ENCODE results near the gene CHRNE. TPM values are rescaled to one million over a fixed set of nuclear protein-coding genes. Genes with fewer than 3 reads are reported as not detected.

The CHRNE gene
- polyA plus RNA-seq, 1 donor from 2014 or later: 0.25 TPM

DNA sequence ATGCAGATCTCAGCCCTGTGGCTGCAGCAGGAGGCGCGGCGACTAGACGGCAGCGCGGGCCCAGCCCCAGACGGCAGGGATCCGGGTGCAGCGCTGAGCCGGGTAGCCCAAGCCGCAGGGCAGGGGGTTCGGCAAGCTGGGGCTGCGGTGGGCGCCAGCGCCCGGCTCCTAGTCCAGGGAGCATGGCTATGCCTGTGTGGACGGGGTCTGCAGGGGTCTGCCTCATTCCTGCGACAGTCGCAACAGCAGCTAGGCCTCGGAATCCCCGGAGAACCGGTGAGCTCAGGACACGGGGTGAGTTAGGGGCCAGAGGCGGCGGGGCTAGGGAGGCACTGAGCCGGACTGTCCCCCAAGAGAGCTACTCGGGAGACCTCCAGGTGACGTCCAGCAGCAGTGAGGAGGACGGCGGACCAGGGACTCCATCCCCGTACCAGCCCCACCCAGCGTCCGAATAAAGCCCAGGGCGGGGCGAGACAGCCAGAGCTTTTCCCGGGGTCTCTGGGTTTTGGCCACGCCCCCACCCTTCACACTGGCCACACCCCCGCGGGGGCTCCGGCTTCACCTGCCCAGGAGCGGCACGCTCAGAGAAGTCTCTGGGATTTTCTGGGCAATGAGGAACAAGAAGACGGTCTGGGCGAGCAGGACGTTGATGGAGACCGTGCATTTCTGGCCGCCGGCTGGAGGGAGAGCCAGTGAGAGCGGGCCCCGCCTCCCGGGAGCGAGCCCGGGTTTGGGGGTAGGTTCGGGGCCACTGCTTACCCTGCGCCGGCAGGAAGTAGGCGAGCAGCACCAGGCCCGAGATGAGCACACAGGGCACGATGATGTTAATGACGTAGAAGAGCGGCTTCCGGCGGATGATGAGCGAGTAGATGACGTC is 2.4 kb downstream of the CHRNE start:
- Histone ChIP-seq H3K79me2 (replicated peaks; ENCODE audit: insufficient read depth, low read length) (no peaks in the 10 kb centered on the region), H3F3A (ENCODE audit: insufficient read depth, low read length, poor library complexity, severe bottlenecking) (no peaks in the 10 kb centered on the region), H3K4me2 (ENCODE audit: low read length) (no peak overlapping the region), H3K36me3 (ENCODE audit: insufficient read depth, low read length) (no peaks in the 10 kb centered on the region), H3K9me2 (ENCODE audit: insufficient read depth, low read length) (no peaks in the 10 kb centered on the region), H4K20me1 (ENCODE audit: insufficient read depth) (no peaks in the 10 kb centered on the region), H2AFZ (ENCODE audit: low read depth, low read length) (no peak overlapping the region), H3K9me3 (ENCODE audit: low read length) (no peaks in the 10 kb centered on the region), H3K27me3 (ENCODE audit: insufficient read depth, low read depth, low read length) (no peaks in the 10 kb centered on the region), H3K27ac (ENCODE audit: low read length) (no peak overlapping the region), H3K4me3 (ENCODE audit: low read length) (no peak overlapping the region), H3K9ac (ENCODE audit: low read length) (no peak overlapping the region)
- TF ChIP-seq EZH2 (IDR thresholded peaks at IDR 0.05; ENCODE audit: borderline replicate concordance, insufficient read depth, low read length, poor library complexity, severe bottlenecking) (no peak), MXI1 (conservative IDR thresholded peaks at IDR 0.05; ENCODE audit: poor library complexity, severe bottlenecking) (no peak), POLR2AphosphoS5 (IDR thresholded peaks at IDR 0.05) (no peak), EP300 (conservative IDR thresholded peaks at IDR 0.05; ENCODE audit: poor library complexity, severe bottlenecking) (no peak), SMC3 (conservative IDR thresholded peaks at IDR 0.05; ENCODE audit: poor library complexity) (no peak), RAD21 (conservative IDR thresholded peaks at IDR 0.05) (no peak), TAF1 (IDR thresholded peaks at IDR 0.05; ENCODE audit: low read depth) (no peak)
- TF ChIP-seq, protein P1, sequence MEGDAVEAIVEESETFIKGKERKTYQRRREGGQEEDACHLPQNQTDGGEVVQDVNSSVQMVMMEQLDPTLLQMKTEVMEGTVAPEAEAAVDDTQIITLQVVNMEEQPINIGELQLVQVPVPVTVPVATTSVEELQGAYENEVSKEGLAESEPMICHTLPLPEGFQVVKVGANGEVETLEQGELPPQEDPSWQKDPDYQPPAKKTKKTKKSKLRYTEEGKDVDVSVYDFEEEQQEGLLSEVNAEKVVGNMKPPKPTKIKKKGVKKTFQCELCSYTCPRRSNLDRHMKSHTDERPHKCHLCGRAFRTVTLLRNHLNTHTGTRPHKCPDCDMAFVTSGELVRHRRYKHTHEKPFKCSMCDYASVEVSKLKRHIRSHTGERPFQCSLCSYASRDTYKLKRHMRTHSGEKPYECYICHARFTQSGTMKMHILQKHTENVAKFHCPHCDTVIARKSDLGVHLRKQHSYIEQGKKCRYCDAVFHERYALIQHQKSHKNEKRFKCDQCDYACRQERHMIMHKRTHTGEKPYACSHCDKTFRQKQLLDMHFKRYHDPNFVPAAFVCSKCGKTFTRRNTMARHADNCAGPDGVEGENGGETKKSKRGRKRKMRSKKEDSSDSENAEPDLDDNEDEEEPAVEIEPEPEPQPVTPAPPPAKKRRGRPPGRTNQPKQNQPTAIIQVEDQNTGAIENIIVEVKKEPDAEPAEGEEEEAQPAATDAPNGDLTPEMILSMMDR (IDR thresholded peaks at IDR 0.05; ENCODE audit: poor library complexity, severe bottlenecking): no peak
- TF ChIP-seq, protein P2, sequence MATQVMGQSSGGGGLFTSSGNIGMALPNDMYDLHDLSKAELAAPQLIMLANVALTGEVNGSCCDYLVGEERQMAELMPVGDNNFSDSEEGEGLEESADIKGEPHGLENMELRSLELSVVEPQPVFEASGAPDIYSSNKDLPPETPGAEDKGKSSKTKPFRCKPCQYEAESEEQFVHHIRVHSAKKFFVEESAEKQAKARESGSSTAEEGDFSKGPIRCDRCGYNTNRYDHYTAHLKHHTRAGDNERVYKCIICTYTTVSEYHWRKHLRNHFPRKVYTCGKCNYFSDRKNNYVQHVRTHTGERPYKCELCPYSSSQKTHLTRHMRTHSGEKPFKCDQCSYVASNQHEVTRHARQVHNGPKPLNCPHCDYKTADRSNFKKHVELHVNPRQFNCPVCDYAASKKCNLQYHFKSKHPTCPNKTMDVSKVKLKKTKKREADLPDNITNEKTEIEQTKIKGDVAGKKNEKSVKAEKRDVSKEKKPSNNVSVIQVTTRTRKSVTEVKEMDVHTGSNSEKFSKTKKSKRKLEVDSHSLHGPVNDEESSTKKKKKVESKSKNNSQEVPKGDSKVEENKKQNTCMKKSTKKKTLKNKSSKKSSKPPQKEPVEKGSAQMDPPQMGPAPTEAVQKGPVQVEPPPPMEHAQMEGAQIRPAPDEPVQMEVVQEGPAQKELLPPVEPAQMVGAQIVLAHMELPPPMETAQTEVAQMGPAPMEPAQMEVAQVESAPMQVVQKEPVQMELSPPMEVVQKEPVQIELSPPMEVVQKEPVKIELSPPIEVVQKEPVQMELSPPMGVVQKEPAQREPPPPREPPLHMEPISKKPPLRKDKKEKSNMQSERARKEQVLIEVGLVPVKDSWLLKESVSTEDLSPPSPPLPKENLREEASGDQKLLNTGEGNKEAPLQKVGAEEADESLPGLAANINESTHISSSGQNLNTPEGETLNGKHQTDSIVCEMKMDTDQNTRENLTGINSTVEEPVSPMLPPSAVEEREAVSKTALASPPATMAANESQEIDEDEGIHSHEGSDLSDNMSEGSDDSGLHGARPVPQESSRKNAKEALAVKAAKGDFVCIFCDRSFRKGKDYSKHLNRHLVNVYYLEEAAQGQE (IDR thresholded peaks at IDR 0.05; ENCODE audit: borderline replicate concordance): no peak

DNA sequence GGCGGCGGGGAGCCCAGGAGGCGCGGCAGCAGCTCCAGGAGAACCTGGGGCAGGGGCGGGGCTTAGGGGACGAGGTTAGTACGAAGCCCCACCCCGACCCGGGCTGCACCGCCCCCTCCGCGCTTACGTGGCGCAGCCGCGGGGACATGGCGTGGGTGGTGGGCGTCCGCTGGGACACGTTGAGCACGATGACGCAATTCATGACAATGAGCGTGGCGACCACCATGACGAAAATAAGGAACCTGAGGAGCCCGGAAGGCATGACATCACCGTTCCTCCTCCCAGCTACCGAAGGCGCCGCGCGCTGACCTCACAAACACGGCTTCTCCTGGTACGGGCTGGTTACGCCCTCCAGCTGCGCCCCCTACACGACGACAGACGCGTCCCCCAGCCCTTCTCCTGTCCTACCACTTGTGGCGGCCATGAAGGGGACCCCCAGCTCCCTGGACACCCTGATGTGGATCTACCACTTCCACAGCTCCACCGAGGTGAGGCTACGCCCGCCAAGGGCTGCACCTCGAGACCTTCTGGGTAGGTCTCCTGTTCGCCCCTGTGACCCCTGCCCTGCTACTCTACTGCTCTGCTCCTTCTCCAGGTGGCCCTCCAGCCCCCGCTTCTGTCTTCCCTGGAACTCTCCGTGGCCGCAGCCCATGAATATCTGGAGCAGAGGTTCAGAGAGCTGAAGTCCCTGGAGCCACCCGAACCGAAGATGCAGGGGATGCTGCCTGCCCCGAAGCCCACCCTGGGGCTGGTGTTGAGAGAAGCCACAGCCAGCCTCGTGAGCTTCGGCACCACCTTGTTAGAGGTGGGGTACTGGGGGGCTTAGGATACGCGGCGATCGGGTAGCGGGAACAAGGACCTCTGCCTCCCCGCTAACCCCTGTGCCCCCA is 3.3 kb downstream of the CHRNE start, which contains the start of gene C17orf107:
TSS of gene C17orf107 (plus strand) at position 196 of the 890 bp plus-strand sequence. CDS start at position 423, 227 bp downstream.
- Histone ChIP-seq H3K27ac (ENCODE audit: low read length) (no peak within 1 kb of the TSS), H3K4me2 (ENCODE audit: low read length) (no peak within 1 kb of the TSS), H3K9me2 (ENCODE audit: insufficient read depth, low read length) (no peaks in the 10 kb centered on the region), H3K36me3 (ENCODE audit: insufficient read depth, low read length) (no peaks in the 10 kb centered on the region), H3K4me3 (ENCODE audit: low read length) (no peak within 1 kb of the TSS), H3F3A (ENCODE audit: insufficient read depth, low read length, poor library complexity, severe bottlenecking) (no peaks in the 10 kb centered on the region), H3K79me2 (replicated peaks; ENCODE audit: insufficient read depth, low read length) (no peaks in the 10 kb centered on the region), H3K9me3 (ENCODE audit: low read length) (no peaks in the 10 kb centered on the region), H4K20me1 (ENCODE audit: insufficient read depth) (no peaks in the 10 kb centered on the region), H2AFZ (ENCODE audit: low read depth, low read length) (no peak within 1 kb of the TSS), H3K9ac (ENCODE audit: low read length) (no peak within 1 kb of the TSS), H3K27me3 (ENCODE audit: insufficient read depth, low read depth, low read length) (no peaks in the 10 kb centered on the region)
- TF ChIP-seq RAD21 (conservative IDR thresholded peaks at IDR 0.05) (no peak), EZH2 (IDR thresholded peaks at IDR 0.05; ENCODE audit: borderline replicate concordance, insufficient read depth, low read length, poor library complexity, severe bottlenecking) (no peak), POLR2AphosphoS5 (IDR thresholded peaks at IDR 0.05) (no peak), SMC3 (conservative IDR thresholded peaks at IDR 0.05; ENCODE audit: poor library complexity) (no peak), TAF1 (IDR thresholded peaks at IDR 0.05; ENCODE audit: low read depth) (no peak), MXI1 (conservative IDR thresholded peaks at IDR 0.05; ENCODE audit: poor library complexity, severe bottlenecking) (no peak), EP300 (conservative IDR thresholded peaks at IDR 0.05; ENCODE audit: poor library complexity, severe bottlenecking) (no peak)
- TF ChIP-seq, protein P1 (IDR thresholded peaks at IDR 0.05; ENCODE audit: poor library complexity, severe bottlenecking): no peak
- TF ChIP-seq, protein P2 (IDR thresholded peaks at IDR 0.05; ENCODE audit: borderline replicate concordance): no peak

Data from neural cell (in vitro differentiated cells).